ENCODE measurements around the gene OVAAL.

OVAAL gene

DNA sequence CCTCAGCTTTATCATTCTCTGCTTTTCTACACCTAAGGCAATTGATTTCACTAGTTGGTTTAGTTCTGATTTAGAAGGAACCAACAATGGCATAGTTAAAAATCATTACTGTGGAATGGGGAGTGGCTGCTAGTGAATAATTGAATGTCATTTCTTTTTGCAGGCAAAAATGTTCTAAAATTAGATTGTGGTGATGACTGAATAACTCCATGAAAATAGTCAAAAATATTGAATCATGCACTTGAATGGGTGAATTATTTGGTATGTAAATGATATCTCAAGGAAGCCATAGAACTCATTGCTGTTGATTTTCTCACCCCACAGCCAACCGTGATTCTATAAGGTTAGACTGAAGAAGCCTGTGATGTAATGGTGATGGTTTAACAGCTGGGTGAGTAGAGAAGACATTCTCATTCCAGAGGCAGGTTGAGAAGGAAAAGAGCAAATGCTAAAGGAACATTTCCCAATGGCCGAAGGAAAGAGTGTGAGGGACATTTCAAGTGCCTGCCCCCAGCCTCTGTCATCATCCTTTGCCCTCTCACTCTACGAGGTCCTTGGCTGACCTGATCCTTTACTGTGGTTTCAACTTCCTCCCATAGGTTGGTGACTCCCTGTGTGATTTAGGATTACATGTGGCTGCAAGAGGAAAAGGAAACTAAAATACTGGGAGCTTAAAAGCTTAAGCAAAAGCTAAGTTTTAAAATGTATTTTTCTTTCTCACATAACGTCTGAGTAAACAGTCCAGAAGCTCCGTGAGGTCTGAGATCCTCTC lies 12.5 kb downstream of the OVAAL start:
- no peaks in the 10 kb centered on the region for H3K36me3 ChIP-seq (ENCODE audit: insufficient read depth, low read length)
- no peaks in the 10 kb centered on the region for H3K4me1 ChIP-seq (ENCODE audit: insufficient read depth, low read length)
- H3K9me3 ChIP-seq (ENCODE audit: control insufficient read depth, insufficient read depth, low read length), result no peaks in the 10 kb centered on the region
- H3K9ac ChIP-seq (ENCODE audit: low read depth, low read length), result no peak overlapping the region

DNA sequence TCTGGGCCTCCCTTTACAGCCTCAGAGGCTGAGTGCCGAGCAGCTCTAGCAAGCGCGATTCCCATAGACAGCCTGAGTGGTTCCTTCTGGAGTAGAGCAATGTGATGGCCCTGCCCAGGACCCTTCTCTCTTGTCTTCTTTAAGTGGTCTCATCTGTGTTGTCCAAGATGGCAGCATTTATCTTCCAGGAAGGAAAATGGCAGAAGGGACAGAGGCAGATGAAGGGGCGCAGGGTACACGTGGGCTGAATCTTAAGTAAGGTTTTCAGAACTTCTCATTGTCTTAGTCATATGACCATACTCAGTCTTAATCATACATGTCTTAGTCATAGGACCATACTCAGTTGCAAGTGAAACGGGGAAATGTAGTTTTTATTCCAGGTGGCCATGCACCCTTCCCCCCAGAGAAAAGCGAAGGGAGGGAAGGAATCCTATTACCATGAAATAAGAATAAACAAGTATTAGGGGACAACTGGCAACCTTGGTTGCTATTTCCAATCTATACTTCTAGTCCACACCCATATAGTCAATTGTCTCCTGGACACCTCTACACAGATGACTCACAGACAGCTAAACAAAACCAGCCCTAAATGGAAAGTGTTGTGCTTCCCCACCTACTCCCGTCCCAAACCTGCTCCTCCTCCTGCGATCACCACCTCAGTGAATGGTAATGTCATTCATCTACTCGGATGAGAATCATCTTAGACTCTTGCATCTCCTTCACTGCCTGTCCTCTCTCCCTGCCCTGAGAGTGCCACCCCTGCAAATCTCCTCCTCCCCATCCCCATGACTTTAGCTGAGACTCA lies 13.3 kb downstream of the OVAAL start:
- H3K9me3 ChIP-seq (ENCODE audit: control insufficient read depth, insufficient read depth, low read length), result no peaks in the 10 kb centered on the region
- no peak overlapping the region for H3K9ac ChIP-seq (ENCODE audit: low read depth, low read length)
- no peaks in the 10 kb centered on the region for H3K4me1 ChIP-seq (ENCODE audit: insufficient read depth, low read length)
- H3K36me3 ChIP-seq (ENCODE audit: insufficient read depth, low read length), result no peaks in the 10 kb centered on the region

DNA sequence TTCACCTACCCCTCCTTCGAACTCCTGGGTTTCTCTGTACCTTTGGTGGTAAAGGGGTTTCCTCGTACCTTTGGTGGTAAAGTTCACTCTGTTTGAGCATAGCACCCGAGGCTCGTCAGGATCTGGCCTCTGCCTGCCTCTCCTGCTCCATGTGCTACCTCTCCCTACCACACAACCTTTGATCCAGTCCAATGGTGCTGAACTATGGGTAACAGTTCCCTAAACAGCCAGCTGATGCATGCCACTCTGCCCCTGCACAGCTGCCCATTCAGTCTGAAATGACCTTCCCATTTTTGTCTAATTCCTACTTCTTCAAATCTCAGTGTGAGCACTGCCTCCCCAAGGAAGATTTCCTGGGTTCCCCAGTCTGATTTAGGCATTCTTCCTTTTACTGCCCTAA lies 14.0 kb downstream of the OVAAL start:
- Histone ChIP-seq H3K4me1 (ENCODE audit: insufficient read depth, low read length) (no peaks in the 10 kb centered on the region), H3K9ac (ENCODE audit: low read depth, low read length) (no peak overlapping the region), H3K9me3 (ENCODE audit: control insufficient read depth, insufficient read depth, low read length) (no peaks in the 10 kb centered on the region), H3K36me3 (ENCODE audit: insufficient read depth, low read length) (no peaks in the 10 kb centered on the region)

DNA sequence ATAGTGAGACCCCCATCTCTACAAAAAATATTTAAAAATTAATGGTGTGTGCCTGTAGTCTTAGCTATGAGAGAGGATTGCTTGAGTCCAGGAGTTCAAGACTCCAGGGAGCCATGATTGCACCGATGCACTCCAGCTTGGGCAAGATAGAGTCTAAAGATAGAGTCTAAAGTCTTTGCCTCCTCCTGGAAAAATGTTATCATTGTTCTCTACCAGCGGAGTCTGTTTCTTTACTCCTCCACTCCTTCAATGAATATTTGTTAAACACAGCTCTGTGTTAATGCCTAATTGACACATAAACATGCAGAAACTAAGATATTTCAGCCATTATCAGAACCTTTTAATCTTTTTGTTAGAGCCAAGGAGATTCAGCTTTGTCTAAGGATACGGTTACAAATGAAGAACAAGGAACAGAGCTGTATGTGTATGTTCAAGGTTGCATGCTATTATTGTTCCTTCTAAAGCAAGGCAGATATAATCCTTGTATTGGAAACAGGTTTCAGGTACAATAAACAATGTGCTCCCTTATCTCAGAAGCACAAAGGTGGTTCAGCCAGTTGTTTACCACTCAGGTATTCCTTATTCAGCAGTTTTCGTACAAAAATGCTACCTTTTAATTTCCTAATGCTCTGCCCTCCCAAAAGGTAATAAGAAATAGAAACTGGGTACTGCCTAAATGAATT lies 15.4 kb downstream of the OVAAL start:
- no peaks in the 10 kb centered on the region for H3K4me1 ChIP-seq (ENCODE audit: insufficient read depth, low read length)
- H3K9ac ChIP-seq (ENCODE audit: low read depth, low read length), result no peak overlapping the region
- H3K36me3 ChIP-seq (ENCODE audit: insufficient read depth, low read length), result no peaks in the 10 kb centered on the region
- no peaks in the 10 kb centered on the region for H3K9me3 ChIP-seq (ENCODE audit: control insufficient read depth, insufficient read depth, low read length)

DNA sequence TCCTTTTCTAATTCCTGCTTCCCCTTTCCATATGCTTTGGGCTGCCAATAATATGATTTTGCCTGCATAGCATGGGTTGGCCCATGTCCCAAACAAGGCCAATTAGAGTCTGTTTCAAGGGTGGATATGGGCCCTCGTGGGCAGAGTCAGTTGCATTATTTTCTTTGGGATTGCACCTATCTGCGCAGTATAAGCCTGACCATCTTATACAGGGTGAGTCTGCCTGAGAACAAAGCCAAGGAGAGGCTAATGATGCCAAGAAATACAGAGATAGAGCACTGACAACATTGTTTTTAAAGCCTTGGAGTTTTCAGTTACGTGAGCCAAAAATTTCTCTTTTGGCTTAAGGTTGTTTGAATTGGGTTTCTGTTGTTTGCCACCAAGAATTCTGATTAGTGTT lies 18.6 kb downstream of the OVAAL start:
- no peaks in the 10 kb centered on the region for H3K4me1 ChIP-seq (ENCODE audit: insufficient read depth, low read length)
- no peak overlapping the region for H3K9ac ChIP-seq (ENCODE audit: low read depth, low read length)
- H3K9me3 ChIP-seq (ENCODE audit: control insufficient read depth, insufficient read depth, low read length), result no peaks in the 10 kb centered on the region
- H3K36me3 ChIP-seq (ENCODE audit: insufficient read depth, low read length), result no peaks in the 10 kb centered on the region

DNA sequence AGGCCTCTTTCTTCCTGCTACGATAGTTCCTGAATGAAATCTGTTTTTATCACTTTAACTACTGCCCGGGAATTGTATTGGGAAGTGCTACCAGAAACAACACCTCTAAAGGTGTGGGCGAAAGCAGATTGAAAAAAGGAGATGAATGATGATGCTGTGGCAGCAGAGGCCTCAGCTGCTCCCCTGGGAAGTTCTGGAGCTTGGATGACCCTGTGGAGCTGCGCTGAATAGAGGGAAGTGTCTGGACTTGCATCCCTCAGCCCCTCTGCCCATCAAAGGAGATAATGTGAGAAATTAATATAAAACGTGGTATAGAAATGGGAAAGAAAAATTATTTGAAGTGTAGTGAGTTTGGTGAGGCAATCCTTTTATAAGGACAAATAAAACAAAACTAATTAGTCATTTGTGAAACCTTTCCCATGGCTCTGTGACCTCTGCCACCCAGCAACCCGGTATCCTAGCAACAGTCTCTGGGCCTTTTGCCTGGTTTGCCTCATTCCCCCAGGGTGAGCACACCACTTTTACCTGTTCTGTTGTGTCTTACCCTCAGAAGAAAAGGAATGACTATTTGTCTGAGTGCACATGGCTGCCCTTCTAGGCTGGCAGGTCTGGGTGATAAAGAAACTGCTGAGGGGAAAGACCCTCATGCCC lies 21.3 kb downstream of the OVAAL start:
- Histone ChIP-seq H3K9me3 (ENCODE audit: control insufficient read depth, insufficient read depth, low read length) (no peaks in the 10 kb centered on the region), H3K9ac (ENCODE audit: low read depth, low read length) (no peak overlapping the region), H3K4me1 (ENCODE audit: insufficient read depth, low read length) (no peaks in the 10 kb centered on the region), H3K36me3 (ENCODE audit: insufficient read depth, low read length) (no peaks in the 10 kb centered on the region)

DNA sequence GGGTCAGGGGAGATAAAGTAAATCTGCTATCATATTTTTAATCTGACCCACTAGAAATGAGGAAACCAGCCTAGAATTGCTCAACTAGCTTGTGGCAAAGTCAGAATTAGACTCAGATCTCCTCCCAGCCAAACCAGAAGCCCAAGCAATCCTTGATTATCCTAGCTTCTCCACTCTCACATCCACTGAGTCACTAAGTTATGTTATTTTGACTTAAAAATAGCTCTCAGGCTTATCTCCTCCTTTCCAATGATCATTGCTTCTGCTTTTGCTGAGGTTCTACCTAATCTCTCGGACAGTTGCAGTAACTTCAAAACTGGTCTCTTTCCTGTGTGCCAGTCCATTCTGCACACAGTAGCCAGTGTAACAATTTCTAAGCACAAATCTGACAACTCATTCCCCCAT lies 22.9 kb downstream of the OVAAL start:
- Histone ChIP-seq H3K4me1 (ENCODE audit: insufficient read depth, low read length) (no peaks in the 10 kb centered on the region), H3K9ac (ENCODE audit: low read depth, low read length) (no peak overlapping the region), H3K36me3 (ENCODE audit: insufficient read depth, low read length) (no peaks in the 10 kb centered on the region), H3K9me3 (ENCODE audit: control insufficient read depth, insufficient read depth, low read length) (no peaks in the 10 kb centered on the region)

DNA sequence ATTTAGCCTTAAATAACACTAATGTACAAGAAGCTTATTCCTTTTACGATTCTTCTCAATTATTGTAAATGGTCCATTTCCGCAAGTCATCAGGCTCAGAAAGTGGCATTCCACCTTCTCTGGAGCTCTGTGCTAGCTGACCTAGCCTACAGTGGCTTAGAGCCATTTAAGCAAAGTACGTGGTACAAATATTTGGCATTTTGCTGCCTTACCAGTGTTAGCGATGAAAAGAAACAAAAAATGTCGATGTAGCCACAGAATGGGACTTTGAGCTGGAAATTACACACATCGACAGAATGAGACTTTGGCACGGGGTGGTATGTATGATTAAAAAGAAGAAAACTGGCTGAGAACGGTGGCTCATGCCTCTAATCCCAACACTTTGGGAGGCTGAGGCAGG lies 26.1 kb downstream of the OVAAL start:
- Histone ChIP-seq H3K9me3 (ENCODE audit: control insufficient read depth, insufficient read depth, low read length) (peaks cover 3% of the 10 kb centered on the region; the same call in 1 of the 2 replicates), H3K4me1 (ENCODE audit: insufficient read depth, low read length) (no peaks in the 10 kb centered on the region), H3K9ac (ENCODE audit: low read depth, low read length) (no peak overlapping the region), H3K36me3 (ENCODE audit: insufficient read depth, low read length) (no peaks in the 10 kb centered on the region)

DNA sequence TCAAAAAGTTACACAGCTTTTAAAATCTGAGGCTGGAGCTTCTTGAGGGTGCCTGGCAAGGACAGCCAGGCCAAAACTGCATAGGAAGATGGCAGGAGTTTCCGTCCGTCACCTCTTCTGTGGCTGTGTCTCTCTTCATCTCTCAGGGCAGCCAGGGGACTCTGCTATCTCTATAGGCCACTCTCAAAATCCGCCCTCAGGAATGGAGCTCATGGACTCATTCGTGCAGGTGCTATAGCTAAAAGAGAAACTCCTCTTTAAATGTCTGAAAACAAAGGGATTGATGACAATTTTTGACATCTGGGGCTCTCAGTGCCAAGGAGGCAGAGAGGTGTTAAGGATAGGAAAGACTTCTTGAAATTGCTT lies 27.2 kb downstream of the OVAAL start:
- H3K4me1 ChIP-seq (ENCODE audit: insufficient read depth, low read length), result no peaks in the 10 kb centered on the region
- H3K36me3 ChIP-seq (ENCODE audit: insufficient read depth, low read length), result no peaks in the 10 kb centered on the region
- H3K9ac ChIP-seq (ENCODE audit: low read depth, low read length), result no peak overlapping the region
- peaks cover 3% of the 10 kb centered on the region; the same call in 1 of the 2 replicates for H3K9me3 ChIP-seq (ENCODE audit: control insufficient read depth, insufficient read depth, low read length)

DNA sequence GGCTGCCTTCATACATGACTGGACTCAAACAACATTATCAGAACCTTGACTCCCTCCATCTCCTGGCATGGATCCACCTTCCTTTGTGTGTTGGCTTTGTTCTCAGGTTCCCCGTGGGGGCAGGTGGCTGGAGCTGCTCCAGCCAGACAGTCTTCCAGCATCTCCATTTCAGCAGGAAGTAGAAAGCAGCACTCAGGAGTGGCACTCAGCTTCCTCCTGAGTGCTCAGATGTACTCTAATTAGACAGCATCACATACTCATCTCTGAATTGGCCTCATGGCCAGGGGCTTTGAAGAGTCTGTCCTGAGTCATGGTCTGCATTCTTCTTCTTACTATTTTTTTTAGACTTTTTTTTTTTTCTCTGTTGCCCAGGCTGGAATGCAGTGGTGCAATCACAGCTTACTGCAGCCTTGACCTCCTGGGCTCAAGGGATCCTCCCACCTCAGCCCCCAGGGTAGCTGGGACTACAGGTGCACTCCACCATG lies 27.9 kb downstream of the OVAAL start:
- H3K9me3 ChIP-seq (ENCODE audit: control insufficient read depth, insufficient read depth, low read length), result peaks cover 3% of the 10 kb centered on the region; the same call in 1 of the 2 replicates

DNA sequence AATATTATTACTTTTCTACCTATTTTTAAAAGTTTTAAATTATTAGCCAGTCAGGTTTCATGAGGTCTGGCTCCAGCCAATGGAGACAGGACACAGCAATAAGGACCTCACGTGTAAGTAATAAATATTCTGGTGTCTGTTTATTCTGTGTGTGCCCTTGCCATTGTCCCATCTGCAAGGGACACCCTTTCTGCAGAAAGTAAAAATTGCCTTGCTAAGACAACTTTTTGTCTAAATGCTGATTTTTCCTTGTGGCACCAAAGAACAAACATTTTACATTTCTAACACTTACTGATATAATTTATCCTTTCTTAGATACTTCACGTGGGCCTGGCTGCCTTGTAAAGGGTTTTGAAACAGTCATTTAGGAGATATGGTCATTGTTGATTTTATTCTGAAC lies 29.4 kb downstream of the OVAAL start:
- Histone ChIP-seq H3K9ac (ENCODE audit: low read depth, low read length) (no peak overlapping the region), H3K9me3 (ENCODE audit: control insufficient read depth, insufficient read depth, low read length) (peaks cover 3% of the 10 kb centered on the region; the same call in 1 of the 2 replicates), H3K4me1 (ENCODE audit: insufficient read depth, low read length) (no peaks in the 10 kb centered on the region), H3K36me3 (ENCODE audit: insufficient read depth, low read length) (no peaks in the 10 kb centered on the region)

More for the DNA sequence above, 27.9 kb downstream of the OVAAL start:
- Histone ChIP-seq H3K9ac (ENCODE audit: low read depth, low read length) (no peak overlapping the region), H3K4me1 (ENCODE audit: insufficient read depth, low read length) (no peaks in the 10 kb centered on the region), H3K36me3 (ENCODE audit: insufficient read depth, low read length) (no peaks in the 10 kb centered on the region)

DNA sequence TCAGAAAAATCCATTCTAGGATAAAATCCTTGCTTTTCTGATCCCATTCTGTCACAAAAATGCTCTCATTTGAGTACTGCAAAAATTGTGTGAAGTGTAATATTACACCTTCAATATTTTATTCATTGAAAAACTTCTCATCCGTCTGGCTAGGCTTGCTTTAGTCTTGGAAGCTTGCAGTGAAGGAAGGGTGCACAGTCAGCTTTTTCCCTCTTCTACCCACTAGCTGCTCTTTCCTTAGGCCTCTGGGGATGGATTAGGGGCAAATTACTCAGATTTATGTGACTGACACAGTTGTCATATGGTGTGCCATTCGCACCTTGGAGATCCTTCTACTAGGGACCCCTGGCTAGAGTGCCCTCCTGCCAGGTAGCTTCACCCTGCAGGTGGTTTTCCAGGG lies 32.1 kb downstream of the OVAAL start:
- no peaks in the 10 kb centered on the region for H3K4me1 ChIP-seq (ENCODE audit: insufficient read depth, low read length)
- H3K9ac ChIP-seq (ENCODE audit: low read depth, low read length), result no peak overlapping the region
- peaks cover 3% of the 10 kb centered on the region; the same call in 1 of the 2 replicates for H3K9me3 ChIP-seq (ENCODE audit: control insufficient read depth, insufficient read depth, low read length)
- no peaks in the 10 kb centered on the region for H3K36me3 ChIP-seq (ENCODE audit: insufficient read depth, low read length)

DNA sequence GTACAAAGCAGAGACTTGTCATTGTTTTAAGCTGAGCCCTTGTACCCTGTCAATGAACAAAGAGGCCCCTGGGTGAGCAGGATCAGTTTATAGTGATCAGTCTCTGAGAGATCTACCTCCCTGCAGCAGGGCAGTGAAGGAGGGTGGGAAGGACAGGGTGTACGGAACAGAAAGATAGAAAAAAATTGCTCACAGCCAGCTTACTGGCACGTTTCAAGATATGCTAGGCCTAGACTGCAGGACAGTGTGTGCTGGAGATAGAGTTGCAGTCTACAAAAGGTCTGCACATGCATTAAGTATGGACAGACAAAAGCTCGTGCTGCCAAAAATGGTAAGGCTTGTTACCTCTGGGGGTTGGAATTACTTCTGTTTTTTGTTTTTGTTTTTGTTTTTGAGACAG lies 34.6 kb downstream of the OVAAL start:
- no peaks in the 10 kb centered on the region for H3K36me3 ChIP-seq (ENCODE audit: insufficient read depth, low read length)
- peaks cover 1% of the 10 kb centered on the region; the same call in 1 of the 2 replicates for H3K9me3 ChIP-seq (ENCODE audit: control insufficient read depth, insufficient read depth, low read length)
- no peak overlapping the region for H3K9ac ChIP-seq (ENCODE audit: low read depth, low read length)
- H3K4me1 ChIP-seq (ENCODE audit: insufficient read depth, low read length), result peaks cover under 1% of the 10 kb centered on the region; the same call in 1 of the 2 replicates

DNA sequence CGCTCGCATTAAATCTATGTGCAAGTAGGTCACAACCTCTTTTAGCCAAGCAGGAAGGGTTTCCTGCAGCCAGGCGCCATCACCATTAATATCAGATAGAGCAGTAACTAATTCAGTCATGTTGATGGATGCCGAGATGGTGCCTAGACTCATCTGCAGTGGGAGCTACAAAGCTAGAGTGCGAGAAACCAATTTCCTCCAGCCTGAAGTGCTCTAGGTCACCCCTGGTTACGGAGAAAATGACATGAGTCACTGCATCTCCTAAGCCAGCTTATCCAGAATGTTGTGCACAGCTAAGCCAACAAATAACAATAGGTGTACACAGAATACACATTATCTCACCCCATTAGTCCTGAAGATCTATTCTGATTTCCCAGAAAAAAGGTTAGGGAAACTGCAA lies 36.0 kb downstream of the OVAAL start:
- no peaks in the 10 kb centered on the region for H3K36me3 ChIP-seq (ENCODE audit: insufficient read depth, low read length)
- peaks cover 7% of the 10 kb centered on the region; the same call in 1 of the 2 replicates for H3K4me1 ChIP-seq (ENCODE audit: insufficient read depth, low read length)
- no peaks in the 10 kb centered on the region for H3K9me3 ChIP-seq (ENCODE audit: control insufficient read depth, insufficient read depth, low read length)
- H3K9ac ChIP-seq (ENCODE audit: low read depth, low read length), result no peak overlapping the region

Measured in ES-I3 (cell line).